ACHN (cell line): ENCODE data around the gene SSBP3.
A peak's percentile ranks its signal among the peaks of the same experiment; 100 is the strongest.

Experiments used
- DNase-seq: peaks from one replicate; pipeline ENCODE4 v3.0.0-alpha.2; 2015
- in situ Hi-C: cut with HindIII; loops from 2 replicates; pipeline ENCODE4 v1.10.0; 2017; ENCODE audit warnings: low sequenced_read_pairs, low pct_ligation_motif_present, low pct_unique_long_range_greater_than_20kb

Gene SSBP3

GRCh38 chr1:54207287-54207686 is 198.9 kb downstream of the SSBP3 start:
- in situ Hi-C loops: no loop called here
- DNase-seq: no peak

GRCh38 chr1:54204199-54204598 is 202.0 kb downstream of the SSBP3 start:
- DNase-seq: no peak
- in situ Hi-C loops: no loop called here

GRCh38 chr1:54200519-54200997 is 205.6 kb downstream of the SSBP3 start:
- in situ Hi-C loops: no loop called here
- DNase-seq: no peak

GRCh38 chr1:54199765-54200518 is 206.3 kb downstream of the SSBP3 start, which contains the start of the genes CYB5RL and MRPL37:
Gene CYB5RL (minus strand): TSS chr1:54200030. CDS start chr1:54195616, 4,414 bp downstream.
Gene MRPL37 (plus strand): TSS chr1:54200167. CDS start chr1:54200244, 77 bp downstream.
- peak; percentile 95 for DNase-seq
- in situ Hi-C loops: no loop called here

GRCh38 chr1:54199151-54199764 is 206.9 kb downstream of the SSBP3 start:
- in situ Hi-C loops: no loop called here
- no peak for DNase-seq

- in situ Hi-C loops: no loop called here
- DNase-seq: no peak
Observed at GRCh38 chr1:54193453-54193852, 212.7 kb downstream of the SSBP3 start.

- no peak for DNase-seq
- in situ Hi-C loops: no loop called here
Observed at GRCh38 chr1:54191525-54191924, 214.7 kb downstream of the SSBP3 start.

- no peak for DNase-seq
- in situ Hi-C loops: no loop called here
Observed at GRCh38 chr1:54190526-54190925, 215.7 kb downstream of the SSBP3 start.

- no peak for DNase-seq
- in situ Hi-C loops: no loop called here
Observed at GRCh38 chr1:54188291-54188690, 217.9 kb downstream of the SSBP3 start.

- DNase-seq: no peak
- in situ Hi-C loops: no loop called here
Observed at GRCh38 chr1:54186056-54186455, 220.1 kb downstream of the SSBP3 start.

GRCh38 chr1:54180701-54181360 is 225.4 kb downstream of the SSBP3 start:
- no peak for DNase-seq

GRCh38 chr1:54178296-54179070 is 227.7 kb downstream of the SSBP3 start:
- in situ Hi-C loops: no loop called here
- no peak for DNase-seq

More at GRCh38 chr1:54180701-54181360, 225.4 kb downstream of the SSBP3 start:
- in situ Hi-C loops: no loop called here

GRCh38 chr1:54177726-54178125 is 228.5 kb downstream of the SSBP3 start:
- in situ Hi-C loops: no loop called here
- no peak for DNase-seq

- no peak for DNase-seq
- in situ Hi-C loops: no loop called here
Observed at GRCh38 chr1:54176621-54177327, 229.4 kb downstream of the SSBP3 start.
